Thyroid gland (tissue), 4 donors: Measurements from ENCODE around the gene TRAPPC1. TPM values are rescaled to one million over a fixed set of nuclear protein-coding genes. Genes with fewer than 3 reads are reported as not detected.

Experiments
- DNase-seq, 2 donors: peaks; one replicate each; pipeline ENCODE4 v3.0.0-alpha.2; 2019
- H3K27ac ChIP-seq, 3 donors: fragments of 200-600 bp; sonication (generic); 1 replicate in 2 of 3; 2 replicates in 1 of 3; pipeline ENCODE4 v1.5.1; 2016 to 2019; ENCODE audit warnings: mild to moderate bottlenecking in 1 of 3, moderate library complexity in 1 of 3
- H3K27me3 ChIP-seq: fragments of 200-600 bp; sonication (generic); one replicate; pipeline ENCODE4 v1.5.1; 2019
- H3K36me3 ChIP-seq, 2 donors: fragments of 200-600 bp; sonication (generic); one replicate each; pipeline ENCODE4 v1.5.1; 2016 to 2019
- H3K4me1 ChIP-seq, 2 donors: fragments of 200-600 bp; sonication (generic); one replicate each; pipeline ENCODE4 v1.5.1; 2017 to 2019
- H3K4me3 ChIP-seq, 3 donors: fragments of 200-600 bp; sonication (generic); replicated peaks in 1 of 3; 1 replicate in 2 of 3; 2 replicates in 1 of 3; pipeline ENCODE4 v1.5.1; 2016; ENCODE audit warnings: mild to moderate bottlenecking in 1 of 3
- H3K9me3 ChIP-seq: fragments of 200-600 bp; sonication (generic); one replicate; pipeline ENCODE4 v1.5.1; 2017
- CTCF ChIP-seq, 6 experiments: fragments of 200-600 bp in 3 of 6; fragments of 450-650 bp in 3 of 6; sonication (generic) in 3 of 6; IDR thresholded peaks; one replicate each; pipeline ENCODE4 v1.5.1; 2016 to 2019; ENCODE audit warnings: antibody characterized with exemption in 6 of 6, mild to moderate bottlenecking in 2 of 6, inconsistent platforms in 1 of 6, moderate library complexity in 1 of 6
- POLR2A ChIP-seq, 2 donors: fragments of 450-650 bp; IDR thresholded peaks; one replicate each; pipeline ENCODE4 v1.6.1; 2017; ENCODE audit warnings: antibody characterized with exemption in 2 of 2, mild to moderate bottlenecking in 2 of 2, moderate library complexity in 1 of 2
- WGBS, 2 donors: methylation state at CpG; one replicate each; pipeline ENCODE4 v1.1.5; 2017; 5-methylcytosine and 5-hydroxymethylcytosine counted together
- intact Hi-C: fragments of 100-400 bp; cut with DNase I; formaldehyde crosslinking; loops from one replicate; pipeline ENCODE4 v1.15.1; 2023
- total RNA-seq, 4 donors: library from RNA; depleted of rRNA; stranded (reverse); fragments of >200 nt; gene quantifications; one replicate each; pipeline ENCODE4 v1.2.3, GENCODE V29; 2016

The TRAPPC1 gene
- total RNA-seq, 4 donors from 2014 or later: 40.2 to 59.0 (median 53.4) TPM

GRCh38 chr17:7887038-7887481, 44.7 kb downstream of the TRAPPC1 start:
- TF ChIP-seq POLR2A (IDR thresholded peaks at IDR 0.05) (no peak), CTCF (IDR thresholded peaks at IDR 0.05) (no peak)
- Histone ChIP-seq H3K27ac (peak overlapping the region; percentile 79 to 98 (median 92)), H3K36me3 (peaks cover 10 to 13% of the 10 kb centered on the region in 2 donors), H3K4me1 (peaks cover 40 to 47% of the 10 kb centered on the region in 2 donors), H3K27me3 (no peaks in the 10 kb centered on the region), H3K4me3 (peak overlapping the region in 1 of 3 donors; percentile 49), H3K9me3 (no peaks in the 10 kb centered on the region)
- intact Hi-C loops: no loop called here
- 3 to 8% methylated on average over 8 of the region's 8 CpGs for WGBS, 2 donors
- no peak for DNase-seq

GRCh38 chr17:7886227-7887037, 45.3 kb downstream of the TRAPPC1 start:
- intact Hi-C loops: no loop called here
- Histone ChIP-seq H3K4me3 (peak overlapping the region in 2 of 3 donors; percentile 49 to 88), H3K36me3 (peaks cover 8 to 10% of the 10 kb centered on the region in 2 donors), H3K4me1 (peaks cover 40 to 49% of the 10 kb centered on the region in 2 donors), H3K27ac (peak overlapping the region; percentile 79 to 98 (median 92)), H3K27me3 (no peaks in the 10 kb centered on the region), H3K9me3 (no peaks in the 10 kb centered on the region)
- peak in 1 of 2 donors; percentile 19 for TF ChIP-seq POLR2A (IDR thresholded peaks at IDR 0.05)
- TF ChIP-seq CTCF (IDR thresholded peaks at IDR 0.05): no peak
- peak in 1 of 2 donors; percentile 45 for DNase-seq
- WGBS, 2 donors: 7 to 10% methylated on average over 20 to 24 of the region's 30 CpGs

GRCh38 chr17:7885367-7886226, 46.1 kb downstream of the TRAPPC1 start:
- intact Hi-C loops: no loop called here
- H3K27ac ChIP-seq: peak overlapping the region; percentile 79 to 98 (median 92)
- no peaks in the 10 kb centered on the region for H3K9me3 ChIP-seq
- H3K27me3 ChIP-seq: no peaks in the 10 kb centered on the region
- DNase-seq: peak; percentile 66 to 86
- H3K4me3 ChIP-seq: peak overlapping the region; percentile 49 to 88 (median 72)
- TF ChIP-seq POLR2A (IDR thresholded peaks at IDR 0.05) (peak in 1 of 2 donors; percentile 57), CTCF (IDR thresholded peaks at IDR 0.05) (no peak)
- H3K4me1 ChIP-seq: peaks cover 40 to 49% of the 10 kb centered on the region in 2 donors
- WGBS, 2 donors: 0% methylated on average over 14 to 20 of the region's 64 CpGs
- H3K36me3 ChIP-seq: peaks cover 0 to 2% of the 10 kb centered on the region in 2 donors

GRCh38 chr17:7884581-7885366, 47.0 kb downstream of the TRAPPC1 start:
- Histone ChIP-seq H3K36me3 (no peaks in the 10 kb centered on the region), H3K27ac (peak overlapping the region; percentile 85 to 98 (median 92)), H3K4me1 (peaks cover 40 to 45% of the 10 kb centered on the region in 2 donors), H3K4me3 (peak overlapping the region in 1 of 3 donors; percentile 49), H3K9me3 (no peaks in the 10 kb centered on the region), H3K27me3 (no peaks in the 10 kb centered on the region)
- intact Hi-C loops: no loop called here
- WGBS, 2 donors: 0 to 1% methylated on average over 32 to 39 of the region's 100 CpGs
- peak in 1 of 2 donors; percentile 32 for TF ChIP-seq POLR2A (IDR thresholded peaks at IDR 0.05)
- no peak for TF ChIP-seq CTCF (IDR thresholded peaks at IDR 0.05)
- DNase-seq: peak; percentile 23 to 33
